DND-41 (cell line): ENCODE results near the gene TAF6.

Experiments used
- EZH2 ChIP-seq: IDR thresholded peaks from 3 replicates; pipeline ENCODE4 v1.6.1; 2012; ENCODE audit warnings: borderline replicate concordance, low read depth, mild to moderate bottlenecking, moderate library complexity, low read length, inconsistent platforms; ENCODE audit not compliant: severe bottlenecking
- TF ChIP-seq, protein P1 (sequence below): IDR thresholded peaks from 2 replicates; pipeline ENCODE4 v1.5.1; 2012; ENCODE audit warnings: borderline replicate concordance, low read length, moderate library complexity, mild to moderate bottlenecking; ENCODE audit not compliant: poor library complexity, severe bottlenecking; ENCODE audit errors: extremely low read depth

DNA sequence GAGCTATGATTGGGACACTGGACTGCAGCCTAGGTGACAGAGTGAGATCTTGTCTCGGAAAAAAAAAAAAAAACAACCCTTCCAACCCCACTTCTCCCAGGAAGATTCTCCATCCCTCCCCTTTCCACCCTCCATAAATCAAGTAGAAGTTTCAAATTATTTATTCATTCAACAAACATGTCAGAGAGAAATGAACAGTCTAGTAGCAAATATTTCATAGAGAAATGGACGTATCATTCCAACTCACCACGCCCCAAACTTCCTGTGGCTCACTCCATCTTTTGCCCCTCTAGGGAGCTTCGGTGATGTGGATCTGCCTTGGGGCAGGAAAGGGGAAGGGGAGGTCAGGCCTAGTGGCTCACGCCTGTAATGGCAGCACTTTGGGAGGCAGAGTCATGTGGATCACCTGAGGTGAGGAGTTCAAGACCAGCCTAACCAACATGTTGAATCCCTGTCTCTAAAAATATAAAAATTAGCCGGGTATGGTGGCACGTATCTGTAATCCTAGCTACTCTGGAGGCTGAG is 40.0 kb upstream of the TAF6 start:
- TF ChIP-seq, protein P1, sequence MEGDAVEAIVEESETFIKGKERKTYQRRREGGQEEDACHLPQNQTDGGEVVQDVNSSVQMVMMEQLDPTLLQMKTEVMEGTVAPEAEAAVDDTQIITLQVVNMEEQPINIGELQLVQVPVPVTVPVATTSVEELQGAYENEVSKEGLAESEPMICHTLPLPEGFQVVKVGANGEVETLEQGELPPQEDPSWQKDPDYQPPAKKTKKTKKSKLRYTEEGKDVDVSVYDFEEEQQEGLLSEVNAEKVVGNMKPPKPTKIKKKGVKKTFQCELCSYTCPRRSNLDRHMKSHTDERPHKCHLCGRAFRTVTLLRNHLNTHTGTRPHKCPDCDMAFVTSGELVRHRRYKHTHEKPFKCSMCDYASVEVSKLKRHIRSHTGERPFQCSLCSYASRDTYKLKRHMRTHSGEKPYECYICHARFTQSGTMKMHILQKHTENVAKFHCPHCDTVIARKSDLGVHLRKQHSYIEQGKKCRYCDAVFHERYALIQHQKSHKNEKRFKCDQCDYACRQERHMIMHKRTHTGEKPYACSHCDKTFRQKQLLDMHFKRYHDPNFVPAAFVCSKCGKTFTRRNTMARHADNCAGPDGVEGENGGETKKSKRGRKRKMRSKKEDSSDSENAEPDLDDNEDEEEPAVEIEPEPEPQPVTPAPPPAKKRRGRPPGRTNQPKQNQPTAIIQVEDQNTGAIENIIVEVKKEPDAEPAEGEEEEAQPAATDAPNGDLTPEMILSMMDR: no peak
- TF ChIP-seq EZH2: no peak
